IPS DF 4.7 (cell line): ENCODE data around the gene AP3B1.

Experiments used
- DNase-seq: peaks from one replicate; pipeline ENCODE4 v3.0.0-alpha.2; 2013; ENCODE audit warnings: low spot score; ENCODE audit errors: extremely low read depth

AP3B1 gene

GRCh38 chr5:78294248-78295034, at the start of gene AP3B1:
Gene AP3B1, minus strand, starts transcription at chr5:78294698. Its CDS starts 119 bp downstream, at chr5:78294579.
- DNase-seq, result peak; percentile 96

GRCh38 chr5:78341440-78341839, 46.9 kb upstream of the AP3B1 start:
- no peak for DNase-seq

GRCh38 chr5:78339617-78340436, 45.3 kb upstream of the AP3B1 start:
- no peak for DNase-seq

GRCh38 chr5:78336698-78337097, 42.2 kb upstream of the AP3B1 start:
- DNase-seq, result no peak

- DNase-seq, result no peak
Measured at GRCh38 chr5:78335976-78336375, 41.5 kb upstream of the AP3B1 start.

GRCh38 chr5:78334811-78335210, 40.3 kb upstream of the AP3B1 start:
- DNase-seq, result no peak

- DNase-seq, result no peak
Measured at GRCh38 chr5:78331523-78332080, 37.1 kb upstream of the AP3B1 start.

- no peak for DNase-seq
Measured at GRCh38 chr5:78328585-78329173, 34.2 kb upstream of the AP3B1 start.

GRCh38 chr5:78327761-78328510, 33.4 kb upstream of the AP3B1 start:
- DNase-seq, result no peak

- no peak for DNase-seq
Measured at GRCh38 chr5:78326930-78327329, 32.4 kb upstream of the AP3B1 start.

GRCh38 chr5:78323241-78323640, 28.7 kb upstream of the AP3B1 start:
- no peak for DNase-seq

- DNase-seq, result no peak
Measured at GRCh38 chr5:78320401-78320800, 25.9 kb upstream of the AP3B1 start.

GRCh38 chr5:78318337-78318736, 23.8 kb upstream of the AP3B1 start:
- DNase-seq, result no peak

- no peak for DNase-seq
Measured at GRCh38 chr5:78317515-78317914, 23.0 kb upstream of the AP3B1 start.

- no peak for DNase-seq
Measured at GRCh38 chr5:78308703-78309102, 14.2 kb upstream of the AP3B1 start.

GRCh38 chr5:78300464-78301045, 6.1 kb upstream of the AP3B1 start:
- DNase-seq, result no peak

GRCh38 chr5:78295035-78295961, 800 bp upstream of the AP3B1 start:
- DNase-seq, result no peak

GRCh38 chr5:78293851-78294247, 649 bp downstream of the AP3B1 start:
- DNase-seq, result no peak

- no peak for DNase-seq
Measured at GRCh38 chr5:78291687-78292086, 2.8 kb downstream of the AP3B1 start.

GRCh38 chr5:78289911-78290310, 4.6 kb downstream of the AP3B1 start:
- DNase-seq, result no peak
